Stimulated activated naive B cell treated with anti-CD40 and anti-IgM and Interleukin-4, amounts not matched to agents 10 μg/mL and 1 μg/mL and 100 μg/mL, for 72 hours (primary cell): ENCODE measurements around the gene RERE.

Source experiments
- ATAC-seq, 2 donors: fragments of 150-1000 bp; cut with Tn5 transposase; replicated peaks; 2 replicates each; pipeline ENCODE4 v1.10.0; 2021; ENCODE audit warnings: moderate library complexity in 1 of 2
- DNase-seq: peaks from one replicate; pipeline ENCODE4 v3.0.0; 2021
- H3K27ac Mint-ChIP-seq: one replicate; pipeline ENCODE4 v1.8.0; 2022; ENCODE audit warnings: mild to moderate bottlenecking, mixed read lengths
- H3K27me3 Mint-ChIP-seq, 2 donors: one replicate each; pipeline ENCODE4 v1.8.0; 2022; ENCODE audit warnings: mixed read lengths in 2 of 2
- H3K36me3 Mint-ChIP-seq, 2 donors: one replicate each; pipeline ENCODE4 v1.8.0; 2022; ENCODE audit warnings: mixed read lengths in 2 of 2, mild to moderate bottlenecking in 1 of 2
- H3K4me1 Mint-ChIP-seq, 2 donors: one replicate each; pipeline ENCODE4 v1.8.0; 2022; ENCODE audit warnings: mixed read lengths in 2 of 2, mild to moderate bottlenecking in 1 of 2
- H3K4me3 Mint-ChIP-seq, 2 donors: one replicate each; pipeline ENCODE4 v1.8.0; 2022; ENCODE audit warnings: mild to moderate bottlenecking in 2 of 2, mixed read lengths in 2 of 2, moderate library complexity in 1 of 2
- H3K9me3 Mint-ChIP-seq, 2 donors: one replicate each; pipeline ENCODE4 v1.8.0; 2022; ENCODE audit warnings: mixed read lengths in 2 of 2, mild to moderate bottlenecking in 1 of 2

The RERE gene

DNA sequence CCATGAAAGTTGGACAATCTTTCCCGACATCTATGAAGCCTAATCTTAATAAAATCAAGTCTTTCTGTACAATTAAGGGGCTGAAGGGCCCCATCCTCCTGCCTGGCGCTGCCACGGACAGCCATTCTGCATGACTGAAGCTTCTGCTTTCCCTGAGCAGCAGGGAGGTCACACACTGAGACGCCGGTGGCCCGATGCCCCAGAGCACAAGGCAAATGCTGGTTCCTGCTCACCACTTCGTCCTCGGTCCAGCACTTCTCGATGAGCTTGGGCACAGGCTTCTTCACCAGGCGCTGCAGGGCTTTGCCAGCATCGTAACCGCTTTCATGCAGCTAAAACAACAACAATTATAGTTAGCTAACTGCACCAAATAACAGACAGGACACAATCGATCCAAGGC, 351.7 kb downstream of the RERE start:
- DNase-seq: no peak
- Mint-ChIP-seq H3K4me1 (peaks cover 35 to 55% of the 10 kb centered on the region in 2 donors), H3K36me3 (peaks cover 13 to 50% of the 10 kb centered on the region in 2 donors), H3K9me3 (no peaks in the 10 kb centered on the region), H3K27me3 (no peaks in the 10 kb centered on the region), H3K4me3 (no peak overlapping the region), H3K27ac (peak overlapping the region; percentile 53)
- peak; percentile 63 to 65 for ATAC-seq

GRCh38 chr1:8465013-8465412, 352.4 kb downstream of the RERE start:
- Mint-ChIP-seq H3K4me1 (peaks cover 35 to 56% of the 10 kb centered on the region in 2 donors), H3K9me3 (no peaks in the 10 kb centered on the region), H3K27ac (peak overlapping the region; percentile 21), H3K4me3 (no peak overlapping the region), H3K36me3 (peaks cover 13 to 50% of the 10 kb centered on the region in 2 donors), H3K27me3 (no peaks in the 10 kb centered on the region)
- DNase-seq (no peak), ATAC-seq (no peak)

GRCh38 chr1:8464377-8464776, 353.1 kb downstream of the RERE start:
- ATAC-seq: no peak
- Mint-ChIP-seq H3K4me3 (no peak overlapping the region), H3K4me1 (peaks cover 35 to 61% of the 10 kb centered on the region in 2 donors)

DNA sequence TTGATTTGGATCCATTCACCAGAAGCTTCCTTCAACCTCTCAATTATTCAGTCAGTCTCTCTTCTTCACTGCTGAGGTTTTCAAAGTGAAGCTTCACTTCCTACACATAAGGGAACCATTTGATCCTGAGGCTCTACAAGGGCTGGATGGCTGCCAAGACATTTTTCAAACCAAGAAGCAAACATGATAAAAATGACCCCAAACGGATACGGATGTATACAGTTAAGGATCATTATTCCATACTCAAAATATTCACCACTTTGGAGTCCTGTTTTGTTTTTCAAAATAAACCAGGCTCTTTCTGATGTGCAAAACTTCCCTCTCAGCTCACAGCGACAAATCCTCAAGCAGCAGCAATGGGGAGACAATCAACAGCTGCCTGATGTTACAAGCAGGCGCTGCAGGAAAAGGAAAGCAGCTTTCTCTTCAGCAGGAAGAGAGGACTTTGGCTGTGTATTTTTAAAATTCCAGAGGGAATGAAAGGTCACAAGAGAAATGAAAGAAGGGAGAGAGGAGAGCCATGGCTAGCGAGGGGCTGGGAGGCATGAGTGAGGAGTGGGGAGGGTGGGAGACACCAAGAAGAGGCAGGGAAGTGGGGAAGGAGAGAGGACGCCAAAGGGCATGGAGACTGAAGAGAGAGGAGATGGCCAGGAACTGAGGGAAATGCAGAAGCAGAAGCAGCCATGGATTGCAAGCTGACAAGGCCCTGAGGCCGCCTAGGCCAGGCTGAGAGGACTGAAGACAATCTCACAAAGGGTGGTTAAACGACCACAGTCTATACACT, 354.1 kb downstream of the RERE start:
- Mint-ChIP-seq H3K27ac (peak overlapping the region; percentile 80), H3K4me1 (peaks cover 36 to 67% of the 10 kb centered on the region in 2 donors), H3K36me3 (peaks cover 12 to 50% of the 10 kb centered on the region in 2 donors), H3K9me3 (no peaks in the 10 kb centered on the region), H3K27me3 (no peaks in the 10 kb centered on the region), H3K4me3 (no peak overlapping the region)
- no peak for ATAC-seq
- DNase-seq: no peak

More at GRCh38 chr1:8464377-8464776, 353.1 kb downstream of the RERE start:
- DNase-seq: no peak
- Mint-ChIP-seq H3K27me3 (no peaks in the 10 kb centered on the region), H3K27ac (peak overlapping the region; percentile 39), H3K9me3 (no peaks in the 10 kb centered on the region), H3K36me3 (peaks cover 13 to 50% of the 10 kb centered on the region in 2 donors)

DNA sequence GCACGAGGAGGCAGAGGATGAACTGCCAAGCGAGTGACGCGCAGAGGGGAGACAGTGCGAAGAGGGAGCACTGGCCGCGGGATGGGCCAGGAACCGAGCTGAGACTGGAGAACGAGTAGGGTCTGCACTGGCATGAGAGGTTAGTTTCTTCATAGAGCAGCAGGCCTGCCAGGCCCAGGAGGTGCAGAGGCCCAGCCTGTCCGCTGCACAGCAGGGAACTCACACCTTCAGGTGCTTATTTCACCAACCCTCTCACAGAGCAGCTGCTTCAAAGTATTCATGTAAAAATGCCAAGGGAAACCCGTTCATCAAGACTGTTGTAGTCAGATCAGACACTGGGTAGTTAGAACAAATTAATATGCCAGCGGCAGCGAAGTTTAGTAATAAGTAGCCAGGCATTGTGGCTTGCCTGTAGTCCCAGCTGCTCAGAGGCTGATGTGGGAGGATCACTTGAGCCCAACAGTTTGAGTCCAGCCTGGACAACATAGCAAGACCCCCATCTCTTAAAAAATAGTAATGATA, 355.0 kb downstream of the RERE start:
- no peaks in the 10 kb centered on the region for H3K27me3 Mint-ChIP-seq
- ATAC-seq (no peak), DNase-seq (no peak)
- H3K4me3 Mint-ChIP-seq: no peak overlapping the region
- peak overlapping the region; percentile 37 for H3K27ac Mint-ChIP-seq
- no peaks in the 10 kb centered on the region for H3K9me3 Mint-ChIP-seq
- H3K4me1 Mint-ChIP-seq: peaks cover 43 to 77% of the 10 kb centered on the region in 2 donors
- peaks cover 12 to 50% of the 10 kb centered on the region in 2 donors for H3K36me3 Mint-ChIP-seq

- no peak for DNase-seq
- peak overlapping the region; percentile 79 for H3K27ac Mint-ChIP-seq
- H3K4me1 Mint-ChIP-seq: peaks cover 47 to 79% of the 10 kb centered on the region in 2 donors
- no peaks in the 10 kb centered on the region for H3K27me3 Mint-ChIP-seq
- H3K36me3 Mint-ChIP-seq: peaks cover 18 to 52% of the 10 kb centered on the region in 2 donors
- ATAC-seq: no peak
- H3K9me3 Mint-ChIP-seq: no peaks in the 10 kb centered on the region
- no peak overlapping the region for H3K4me3 Mint-ChIP-seq
Observed at GRCh38 chr1:8461351-8462110, 355.9 kb downstream of the RERE start.

- Mint-ChIP-seq H3K27me3 (no peaks in the 10 kb centered on the region), H3K4me3 (no peak overlapping the region), H3K36me3 (peaks cover 19 to 50% of the 10 kb centered on the region in 2 donors), H3K9me3 (no peaks in the 10 kb centered on the region), H3K4me1 (peaks cover 43 to 79% of the 10 kb centered on the region in 2 donors), H3K27ac (no peak overlapping the region)
- ATAC-seq: no peak
- DNase-seq: no peak
Observed at GRCh38 chr1:8460784-8461183, 356.7 kb downstream of the RERE start.

DNA sequence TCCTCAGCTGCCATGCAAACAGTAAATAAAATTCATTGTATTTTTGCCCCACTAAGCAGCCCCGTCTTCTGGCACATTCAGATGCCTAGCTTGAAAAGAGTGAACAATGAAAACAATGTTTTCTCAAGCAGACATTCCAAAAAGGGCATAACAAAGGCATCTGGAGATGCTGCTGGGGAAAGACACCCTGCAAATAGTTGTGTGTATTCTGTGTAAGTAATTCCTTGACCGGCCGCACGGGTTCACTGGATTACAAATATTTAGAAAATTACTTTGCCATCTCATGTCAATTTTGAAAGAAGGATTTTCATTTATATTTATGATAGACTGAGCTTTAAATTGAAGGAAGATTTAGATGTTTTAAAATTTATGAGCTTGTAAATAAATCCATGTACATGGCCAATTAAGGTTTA, 357.3 kb downstream of the RERE start:
- Mint-ChIP-seq H3K9me3 (no peaks in the 10 kb centered on the region), H3K4me1 (peaks cover 43 to 78% of the 10 kb centered on the region in 2 donors), H3K4me3 (no peak overlapping the region), H3K27ac (no peak overlapping the region), H3K36me3 (peaks cover 19 to 48% of the 10 kb centered on the region in 2 donors), H3K27me3 (no peaks in the 10 kb centered on the region)
- no peak for DNase-seq
- ATAC-seq: no peak

DNA sequence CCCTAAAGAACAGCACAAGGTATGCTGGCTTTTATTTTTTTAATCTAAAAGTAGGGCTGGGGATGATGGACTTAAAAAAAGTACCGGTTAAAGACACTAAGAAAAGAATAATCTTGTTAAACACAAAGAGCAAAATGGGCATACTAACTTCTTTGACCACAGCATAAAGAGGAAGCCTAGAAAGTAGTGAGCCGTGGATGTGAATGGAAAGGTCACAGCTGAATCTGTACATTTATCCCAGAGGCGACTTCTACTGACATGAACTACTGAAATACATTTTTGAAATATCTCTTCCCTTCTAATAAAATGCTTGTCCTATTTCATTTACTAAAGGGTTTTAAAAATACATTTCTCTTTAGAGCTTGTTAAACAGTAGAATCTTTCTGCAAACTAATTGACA, 358.8 kb downstream of the RERE start:
- Mint-ChIP-seq H3K9me3 (no peaks in the 10 kb centered on the region), H3K36me3 (peaks cover 22 to 40% of the 10 kb centered on the region in 2 donors), H3K27me3 (no peaks in the 10 kb centered on the region), H3K4me1 (peaks cover 35 to 66% of the 10 kb centered on the region in 2 donors), H3K4me3 (peak overlapping the region; percentile 9 to 60), H3K27ac (no peak overlapping the region)
- ATAC-seq (peak; percentile 84), DNase-seq (no peak)

DNA sequence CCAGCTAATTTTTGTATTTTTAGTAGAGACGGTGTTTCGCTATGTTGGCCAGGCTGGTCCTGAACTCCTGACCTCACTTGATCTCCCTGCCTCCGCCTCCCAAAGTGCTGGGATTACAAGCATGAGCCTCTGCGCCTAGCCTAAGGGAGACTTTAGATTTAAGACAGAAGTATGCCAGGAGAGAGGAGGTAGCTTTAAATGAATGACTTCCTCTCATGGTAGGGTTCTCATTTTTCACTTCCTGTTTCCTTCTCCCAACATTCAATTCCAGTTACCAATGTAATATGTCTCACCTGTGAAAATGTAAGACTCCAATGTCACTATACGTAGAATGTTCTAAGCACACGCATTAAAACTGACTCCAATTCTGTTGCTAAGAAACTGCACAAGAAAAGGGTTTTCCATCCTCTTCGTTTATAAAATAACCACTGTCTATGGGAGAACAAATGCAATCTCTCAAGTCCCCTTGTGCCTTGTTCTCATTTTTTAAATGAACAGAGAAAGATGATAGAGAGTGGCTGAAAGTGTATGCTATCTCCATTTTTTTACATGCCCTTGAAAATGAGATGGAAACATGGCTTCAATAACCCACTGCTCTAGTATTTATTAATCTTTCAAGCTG, 359.6 kb downstream of the RERE start:
- Mint-ChIP-seq H3K4me3 (peak overlapping the region in 1 of 2 donors; percentile 60), H3K4me1 (peaks cover 28 to 59% of the 10 kb centered on the region in 2 donors), H3K9me3 (no peaks in the 10 kb centered on the region), H3K36me3 (peaks cover 20 to 33% of the 10 kb centered on the region in 2 donors), H3K27ac (peak overlapping the region; percentile 20), H3K27me3 (no peaks in the 10 kb centered on the region)
- DNase-seq: no peak
- ATAC-seq: peak; percentile 65 to 76

- no peak overlapping the region for H3K4me3 Mint-ChIP-seq
- H3K4me1 Mint-ChIP-seq: peaks cover 26 to 53% of the 10 kb centered on the region in 2 donors
- no peaks in the 10 kb centered on the region for H3K9me3 Mint-ChIP-seq
- peaks cover 15 to 27% of the 10 kb centered on the region in 2 donors for H3K36me3 Mint-ChIP-seq
- H3K27ac Mint-ChIP-seq: peak overlapping the region; percentile 73
- DNase-seq (no peak), ATAC-seq (no peak)
- H3K27me3 Mint-ChIP-seq: no peaks in the 10 kb centered on the region
Observed at GRCh38 chr1:8456991-8457390, 360.4 kb downstream of the RERE start.

DNA sequence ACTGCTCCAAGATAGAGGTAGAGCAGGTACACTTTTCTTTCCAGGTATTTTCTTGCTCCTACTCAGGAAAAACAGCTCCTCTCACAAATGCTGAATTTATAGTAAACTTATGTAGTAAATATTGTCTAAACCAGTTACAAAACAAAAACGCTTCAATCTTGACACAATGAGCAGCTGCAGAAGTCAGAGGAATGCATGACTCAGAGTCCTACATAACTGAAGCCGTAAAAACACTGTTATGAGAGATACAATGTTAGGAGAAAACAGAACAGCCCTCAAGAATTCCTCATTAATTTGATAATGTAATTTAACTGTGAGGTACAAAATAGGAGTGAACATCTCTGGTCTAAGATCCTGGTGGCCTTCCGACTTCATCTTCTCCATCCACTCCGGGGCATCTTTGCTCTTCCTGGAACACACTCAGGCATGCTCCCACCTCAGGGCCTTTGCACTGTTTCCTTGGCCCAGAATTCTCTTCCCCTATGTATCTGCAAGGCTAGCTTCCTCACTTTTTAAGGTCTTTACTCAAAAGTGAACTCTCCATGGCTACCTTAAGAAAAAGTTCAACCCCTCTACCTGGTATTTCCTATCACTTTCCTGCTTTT, 361.0 kb downstream of the RERE start:
- H3K9me3 Mint-ChIP-seq: no peaks in the 10 kb centered on the region
- no peak for ATAC-seq

GRCh38 chr1:8455700-8456307, 361.6 kb downstream of the RERE start:
- DNase-seq (no peak), ATAC-seq (no peak)
- no peaks in the 10 kb centered on the region for H3K9me3 Mint-ChIP-seq
- H3K27ac Mint-ChIP-seq: no peak overlapping the region
- peaks cover 23 to 47% of the 10 kb centered on the region in 2 donors for H3K4me1 Mint-ChIP-seq
- H3K36me3 Mint-ChIP-seq: peaks cover 12 to 20% of the 10 kb centered on the region in 2 donors
- no peak overlapping the region for H3K4me3 Mint-ChIP-seq
- H3K27me3 Mint-ChIP-seq: no peaks in the 10 kb centered on the region

More for the DNA sequence above, 361.0 kb downstream of the RERE start:
- Mint-ChIP-seq H3K27me3 (no peaks in the 10 kb centered on the region), H3K36me3 (peaks cover 13 to 24% of the 10 kb centered on the region in 2 donors), H3K27ac (peak overlapping the region; percentile 73), H3K4me1 (peaks cover 24 to 50% of the 10 kb centered on the region in 2 donors), H3K4me3 (no peak overlapping the region)
- DNase-seq: no peak
